ENCODE results near the gene MYBPHL. TPM values are rescaled to one million over a fixed set of nuclear protein-coding genes. Genes with fewer than 3 reads are reported as not detected.

MYBPHL gene, protein sequence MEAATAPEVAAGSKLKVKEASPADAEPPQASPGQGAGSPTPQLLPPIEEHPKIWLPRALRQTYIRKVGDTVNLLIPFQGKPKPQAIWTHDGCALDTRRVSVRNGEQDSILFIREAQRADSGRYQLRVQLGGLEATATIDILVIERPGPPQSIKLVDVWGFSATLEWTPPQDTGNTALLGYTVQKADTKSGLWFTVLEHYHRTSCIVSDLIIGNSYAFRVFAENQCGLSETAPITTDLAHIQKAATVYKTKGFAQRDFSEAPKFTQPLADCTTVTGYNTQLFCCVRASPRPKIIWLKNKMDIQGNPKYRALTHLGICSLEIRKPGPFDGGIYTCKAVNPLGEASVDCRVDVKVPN
- not detected in 2 replicates for total RNA-seq

GRCh38 chr1:109306832-109307273 lies at the start of gene MYBPHL:
TSS of gene MYBPHL (minus strand) at chr1:109307011. CDS start at chr1:109306991, 20 bp downstream.

DNA sequence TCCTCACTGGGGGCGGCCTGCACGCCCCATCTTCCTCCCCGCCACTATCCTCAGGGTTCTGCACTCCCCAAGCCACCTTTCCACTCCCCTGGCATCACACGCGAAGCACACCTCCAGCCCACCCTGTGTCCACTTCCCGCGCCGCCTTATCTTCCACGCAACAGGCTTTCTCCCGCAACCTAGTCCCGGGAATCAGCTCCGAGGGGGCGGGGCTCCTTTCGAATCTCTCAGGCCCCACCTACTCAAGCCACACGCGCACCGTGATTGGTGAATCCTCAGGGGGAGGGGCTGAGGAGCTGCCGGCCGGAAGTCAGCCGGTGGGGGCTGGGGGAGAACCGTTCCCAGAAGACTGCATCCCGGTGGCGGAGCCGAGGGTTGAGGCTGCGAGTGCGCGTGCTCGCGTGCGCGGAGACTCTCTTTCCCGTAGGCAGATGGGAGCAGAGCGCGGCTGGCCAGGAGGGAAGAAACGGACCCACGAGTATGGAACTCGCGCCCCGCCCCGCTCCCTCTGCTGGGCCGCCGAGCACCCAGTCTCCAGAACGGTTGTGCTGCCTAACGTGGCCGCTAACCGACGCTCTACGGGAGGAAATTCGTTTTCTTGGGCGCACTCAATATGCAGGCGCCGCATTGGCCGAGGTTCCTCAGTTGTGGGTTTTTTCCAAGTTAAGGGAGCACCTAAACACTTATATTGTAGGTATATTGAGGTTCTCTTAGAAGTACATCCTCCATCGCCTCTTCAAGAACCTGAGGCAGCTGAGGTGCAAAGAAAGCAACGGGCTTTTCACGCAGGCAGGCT lies 23.7 kb downstream of the MYBPHL start, which contains the start of gene PSRC1:
Gene PSRC1 (minus strand): TSS at position 194 of the 796 bp plus-strand sequence.

DNA sequence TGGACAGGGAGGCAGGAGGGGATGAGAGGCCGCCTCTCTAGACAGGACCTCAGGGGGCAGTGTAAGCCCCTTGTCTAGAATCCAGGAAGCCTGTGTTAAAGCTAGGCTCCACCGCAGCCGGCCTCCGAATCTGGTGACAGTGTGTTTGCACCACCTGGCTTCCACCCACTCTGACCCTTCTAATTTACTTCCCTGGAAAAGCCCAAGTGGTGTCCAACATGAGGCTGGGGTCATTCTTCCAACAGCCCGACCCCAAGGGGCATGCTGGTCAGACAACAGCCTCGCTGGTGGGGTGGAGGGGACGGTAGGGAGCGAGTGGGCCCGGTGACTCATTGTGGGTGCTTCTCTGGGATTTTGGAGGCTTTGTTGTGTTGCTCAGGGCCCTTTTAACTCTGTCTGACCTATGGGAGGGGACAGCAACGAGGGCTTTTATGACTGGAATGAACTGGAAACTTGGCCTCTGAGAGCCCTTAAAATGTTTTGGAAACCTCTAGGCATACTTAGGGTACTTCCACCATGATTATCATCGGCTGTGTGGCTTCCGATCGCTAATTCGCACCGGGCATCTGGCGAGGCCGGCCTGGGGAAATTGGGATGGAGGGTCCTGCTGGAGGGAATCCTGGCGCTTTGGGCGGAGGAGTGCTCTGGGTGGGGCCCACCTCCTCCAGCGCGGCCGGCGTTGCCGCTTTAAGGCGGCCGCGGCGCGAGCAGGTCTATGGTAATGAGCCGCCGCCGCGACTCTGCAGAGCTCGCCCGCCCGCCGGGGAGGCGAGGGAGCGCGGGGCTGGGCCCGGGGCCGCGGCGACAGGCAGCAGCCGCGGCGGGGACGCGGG lies 57.8 kb downstream of the MYBPHL start, which contains the start of gene CELSR2:
Gene CELSR2 (plus strand): TSS at position 743 of the 833 bp plus-strand sequence. CDS start 541 bp downstream, outside the sequence.

Other genes starting within 250 kb of the MYBPHL start
- 93.4 and 114 TPM in 2 replicates for gene TAF13, start 231.0 kb downstream of the MYBPHL start, total RNA-seq
- gene TMEM167B, start 216.2 kb downstream of the MYBPHL start, total RNA-seq = 43.0 and 55.6 TPM in 2 replicates
- 0.39 and 0.59 TPM in 2 replicates for gene ELAPOR1, start 192.9 kb downstream of the MYBPHL start, total RNA-seq
- gene SARS1, start 93.1 kb downstream of the MYBPHL start, total RNA-seq = 213 and 222 TPM in 2 replicates
- 4.8 and 6.3 TPM in 2 replicates for gene CELSR2, start 57.5 kb downstream of the MYBPHL start, total RNA-seq
- gene PSRC1, start 23.9 kb downstream of the MYBPHL start, total RNA-seq = 1.8 and 4.7 TPM in 2 replicates
- gene SORT1, start 90.9 kb upstream of the MYBPHL start, total RNA-seq = 16.7 and 27.4 TPM in 2 replicates
- gene PSMA5, start 119.4 kb upstream of the MYBPHL start, total RNA-seq = 36.6 and 52.4 TPM in 2 replicates
- 0.56 and 0.91 TPM in 2 replicates for gene SYPL2, start 159.5 kb upstream of the MYBPHL start, total RNA-seq
- gene ATXN7L2, start 176.9 kb upstream of the MYBPHL start, total RNA-seq = 1.2 and 1.3 TPM in 2 replicates
- 6.5 and 10.4 TPM in 2 replicates for gene CYB561D1, start 187.1 kb upstream of the MYBPHL start, total RNA-seq
- 3.3 and 4.9 TPM in 2 replicates for gene AMIGO1, start 202.7 kb upstream of the MYBPHL start, total RNA-seq
- 0.13 TPM in 1 of 2 replicates, not detected in the other for gene GPR61, start 232.9 kb upstream of the MYBPHL start, total RNA-seq
- 14.9 and 16.0 TPM in 2 replicates for gene GNAI3, start 241.6 kb upstream of the MYBPHL start, total RNA-seq